ENCODE measurements around the gene ZFHX3.

Gene ZFHX3

GRCh38 chr16:72925631-72925979 is 122.3 kb downstream of the ZFHX3 start:
- no peak for DNase-seq

DNA sequence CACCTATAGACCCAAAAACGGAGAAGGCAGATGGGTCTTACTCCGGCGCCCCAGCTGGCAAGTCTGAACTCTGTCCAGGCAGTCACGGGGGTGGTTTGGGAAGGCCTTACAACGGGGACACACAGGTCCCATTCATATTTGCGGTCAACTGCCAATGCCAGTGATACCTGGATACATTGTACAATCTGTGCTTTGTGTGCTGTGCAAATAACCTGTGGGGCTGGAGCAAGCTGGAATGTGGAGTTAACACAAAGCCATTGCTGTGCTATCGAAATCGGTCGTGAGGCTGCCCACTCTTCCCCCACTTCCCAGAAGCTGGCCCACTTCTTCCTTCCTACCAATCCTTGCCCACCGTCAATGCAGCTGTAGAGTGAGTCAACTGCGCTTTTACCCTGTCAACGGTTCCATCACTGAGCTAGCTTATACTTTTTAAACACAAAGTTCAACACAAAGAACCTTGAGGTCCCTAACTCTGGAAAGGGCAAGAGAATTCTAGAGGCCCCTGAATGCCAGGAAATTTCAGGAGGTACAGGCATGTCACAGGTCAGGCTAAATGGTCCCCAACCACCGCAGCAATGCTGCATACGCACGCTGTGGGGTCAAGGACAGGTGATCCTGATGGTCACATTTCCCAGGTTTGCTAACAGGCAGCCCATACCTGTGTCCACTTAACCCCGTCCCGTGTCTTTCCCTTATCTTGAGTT is 122.8 kb downstream of the ZFHX3 start:
- DNase-seq = no peak

GRCh38 chr16:72924537-72924926 is 123.4 kb downstream of the ZFHX3 start:
- no peak for DNase-seq

- DNase-seq = no peak
Measured at GRCh38 chr16:72923757-72924156, 124.2 kb downstream of the ZFHX3 start.

DNA sequence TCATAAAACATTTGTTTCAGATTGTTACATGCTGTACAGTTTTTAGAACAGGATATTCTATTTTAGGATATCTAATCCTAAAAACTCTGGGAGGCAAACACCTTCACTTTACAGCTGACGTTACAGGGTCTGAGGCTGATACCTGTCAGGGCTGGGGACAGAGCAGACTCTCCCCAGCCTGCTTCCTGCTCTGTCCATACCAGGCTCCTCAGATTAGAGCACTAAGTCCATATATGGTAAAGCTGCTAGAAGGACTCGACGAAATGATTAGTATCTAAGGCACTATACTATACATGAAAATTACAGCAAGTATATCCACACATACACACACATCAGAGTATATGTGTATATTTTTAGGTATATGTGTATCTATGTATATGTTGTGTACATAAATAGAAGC is 125.2 kb downstream of the ZFHX3 start:
- no peak for DNase-seq

DNA sequence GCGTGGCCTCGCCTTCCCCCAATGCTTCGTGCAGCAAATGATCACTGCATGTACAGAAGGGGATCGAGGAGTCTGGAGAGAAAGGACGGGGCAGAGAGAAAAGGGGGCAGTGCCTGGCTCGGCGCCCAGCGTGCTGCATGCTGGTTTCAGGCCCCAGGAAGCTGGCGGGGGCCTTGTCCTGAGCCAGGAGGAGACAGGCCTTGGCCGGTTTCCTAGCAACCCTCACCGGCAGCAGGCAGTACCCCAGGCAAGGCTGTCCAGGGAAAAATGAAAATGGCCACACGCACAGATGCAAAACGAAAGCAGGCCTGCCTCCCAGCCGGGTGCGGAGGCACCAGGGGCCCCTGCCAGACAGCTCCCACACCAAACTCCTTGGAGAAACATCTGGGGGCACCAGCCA is 126.3 kb downstream of the ZFHX3 start:
- DNase-seq = no peak

DNA sequence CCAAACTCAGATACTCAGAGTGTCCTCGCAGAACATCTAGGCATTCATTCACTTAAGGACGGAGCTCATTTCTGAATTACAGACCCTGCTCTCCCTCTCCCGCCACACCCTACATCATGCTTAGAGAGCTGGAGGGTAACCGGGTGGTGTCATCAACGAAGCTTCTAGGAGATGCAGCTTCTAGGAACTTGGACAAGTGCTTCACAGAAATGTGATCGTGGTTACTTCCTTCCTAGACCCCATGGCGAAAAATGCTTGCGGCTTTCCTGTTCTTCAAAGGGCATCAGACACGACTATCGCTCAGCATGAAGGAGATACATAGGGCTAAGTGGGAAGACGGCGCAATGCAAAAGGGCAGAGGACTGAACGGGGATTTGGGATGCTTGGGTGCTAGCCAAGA is 126.8 kb downstream of the ZFHX3 start:
- DNase-seq = no peak

GRCh38 chr16:72917051-72917450 is 130.9 kb downstream of the ZFHX3 start:
- DNase-seq = no peak

- no peak for DNase-seq
Measured at GRCh38 chr16:72915331-72915730, 132.6 kb downstream of the ZFHX3 start.

GRCh38 chr16:72913551-72913950 is 134.4 kb downstream of the ZFHX3 start:
- DNase-seq = no peak

DNA sequence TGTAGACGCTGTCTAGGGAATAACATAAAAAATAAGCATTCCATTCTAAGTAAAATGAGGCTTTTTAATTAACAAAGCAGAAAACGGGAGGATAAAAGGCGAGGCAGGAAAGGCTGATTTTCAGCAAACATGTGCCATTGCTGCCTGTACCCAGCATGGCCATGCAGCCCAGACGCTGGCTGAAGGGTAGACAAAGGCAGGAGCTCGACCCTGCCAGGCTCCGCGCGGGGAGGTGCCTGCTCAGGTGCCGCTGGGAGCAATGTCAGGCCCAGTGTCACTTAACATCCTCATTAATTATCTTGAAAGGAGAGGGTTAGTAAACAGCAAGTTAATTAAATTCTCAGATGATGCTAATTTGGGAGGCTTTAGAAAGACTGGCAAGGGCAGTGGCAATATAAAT is 136.0 kb downstream of the ZFHX3 start:
- DNase-seq = no peak

DNA sequence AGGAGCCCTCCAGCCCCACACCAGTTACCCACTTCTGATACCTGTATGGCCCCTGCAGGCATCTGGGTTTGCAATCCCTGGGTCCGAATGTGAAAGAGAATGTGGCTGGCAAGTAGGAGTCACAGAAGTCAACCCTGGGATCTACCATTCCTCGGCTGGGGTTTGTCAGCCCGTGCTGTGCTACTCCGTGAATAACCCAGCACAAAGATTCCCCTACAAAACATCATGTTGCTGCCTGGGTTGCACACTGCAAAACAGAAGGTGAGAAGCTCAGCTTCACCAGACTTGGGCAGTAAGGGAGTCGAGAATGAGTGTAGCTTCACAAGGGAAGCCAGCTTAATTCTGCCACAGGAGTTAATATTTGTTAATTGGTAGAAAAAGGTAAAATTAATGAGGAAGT is 137.1 kb downstream of the ZFHX3 start:
- no peak for DNase-seq

DNA sequence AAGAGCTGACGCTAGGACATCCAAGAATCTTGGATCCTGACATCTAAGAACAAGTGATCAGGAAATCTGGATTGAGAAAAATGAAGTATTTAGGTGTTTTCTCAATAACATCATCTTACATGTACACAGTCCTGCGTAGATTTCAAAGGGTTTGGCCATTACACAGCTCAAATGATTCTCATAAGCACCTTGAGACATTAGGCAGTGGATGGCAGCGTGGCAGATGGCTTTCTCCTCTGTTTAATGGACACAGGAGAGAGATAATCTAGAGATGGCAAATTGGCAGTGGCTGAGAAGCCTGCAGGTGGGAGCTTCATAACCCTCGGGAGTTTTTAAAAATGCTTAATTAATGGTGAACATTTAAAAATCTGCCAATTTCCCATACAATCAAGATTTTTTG is 137.5 kb downstream of the ZFHX3 start:
- DNase-seq = no peak

DNA sequence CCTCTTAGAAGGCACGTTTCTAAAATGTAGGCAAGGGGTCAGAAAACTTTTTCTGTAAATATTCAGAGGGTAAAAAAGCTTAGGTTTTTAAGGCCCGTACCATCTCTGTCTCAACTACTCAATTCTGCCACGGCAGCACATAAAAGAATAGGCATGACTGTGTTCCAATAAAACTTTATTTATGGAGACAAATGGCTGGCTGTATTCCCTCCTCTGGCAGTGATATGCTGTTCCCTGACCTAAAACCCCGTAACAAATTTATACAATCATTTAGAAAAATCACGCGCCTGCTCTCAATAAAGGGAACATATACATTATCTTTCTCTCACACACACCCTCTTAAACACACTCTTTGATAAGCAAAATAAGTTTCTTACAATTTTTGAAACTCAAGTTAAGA is 138.7 kb downstream of the ZFHX3 start:
- no peak for DNase-seq

DNA sequence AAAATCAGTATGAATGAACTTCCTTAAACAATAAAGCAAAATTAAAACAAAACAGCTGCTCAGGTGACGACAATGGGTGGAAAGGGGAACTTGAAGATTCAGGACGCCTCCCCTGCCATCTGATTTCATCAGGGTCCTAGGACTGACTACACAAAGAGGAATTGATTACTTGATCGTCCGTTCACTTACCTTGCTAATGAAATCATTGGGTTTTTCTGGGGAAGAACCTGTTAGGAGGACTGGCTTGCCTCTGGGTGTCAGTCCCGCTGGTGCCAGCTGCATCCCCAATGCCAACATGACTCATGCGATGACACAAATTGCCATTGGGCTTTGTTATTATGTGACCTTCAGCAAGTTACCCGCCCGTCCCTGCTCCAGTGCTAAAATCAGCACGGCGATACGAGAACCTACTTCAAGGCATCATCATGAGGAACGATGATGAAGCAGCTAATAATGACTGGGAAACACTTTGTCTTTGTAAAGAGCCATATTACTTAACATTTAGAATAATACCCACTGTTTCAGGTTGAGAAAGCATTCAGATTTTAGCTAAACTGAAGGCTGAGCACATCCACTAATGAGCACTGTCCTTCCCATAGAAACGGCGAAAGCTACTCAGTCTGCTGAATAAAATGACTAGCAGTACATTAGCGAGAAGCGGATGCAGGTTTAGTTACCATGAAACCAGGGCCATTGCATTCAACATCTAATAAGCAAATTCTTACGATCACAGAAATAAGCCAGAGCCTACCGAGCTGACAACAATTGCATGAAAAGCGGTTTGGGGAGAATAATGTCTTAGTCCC is 139.4 kb downstream of the ZFHX3 start:
- no peak for DNase-seq

DNA sequence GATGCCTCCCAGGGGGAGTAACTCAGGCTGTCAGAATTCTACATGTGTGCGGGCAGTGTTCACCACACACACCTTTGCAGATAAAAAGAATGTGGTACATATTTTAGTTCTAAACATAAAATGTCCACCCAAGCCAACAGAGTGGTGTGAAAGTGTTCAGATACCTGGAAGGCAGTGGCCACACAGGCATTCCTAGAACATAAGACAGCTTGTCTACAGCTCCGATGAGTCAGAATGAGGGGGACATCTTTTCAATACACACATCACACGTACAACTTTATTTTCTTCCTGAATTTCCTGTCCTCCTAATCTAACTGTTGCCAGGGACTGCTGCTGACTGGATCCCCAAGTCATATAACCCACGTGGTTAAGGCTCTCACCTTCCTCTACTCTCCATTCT is 142.3 kb downstream of the ZFHX3 start:
- no peak for DNase-seq

DNA sequence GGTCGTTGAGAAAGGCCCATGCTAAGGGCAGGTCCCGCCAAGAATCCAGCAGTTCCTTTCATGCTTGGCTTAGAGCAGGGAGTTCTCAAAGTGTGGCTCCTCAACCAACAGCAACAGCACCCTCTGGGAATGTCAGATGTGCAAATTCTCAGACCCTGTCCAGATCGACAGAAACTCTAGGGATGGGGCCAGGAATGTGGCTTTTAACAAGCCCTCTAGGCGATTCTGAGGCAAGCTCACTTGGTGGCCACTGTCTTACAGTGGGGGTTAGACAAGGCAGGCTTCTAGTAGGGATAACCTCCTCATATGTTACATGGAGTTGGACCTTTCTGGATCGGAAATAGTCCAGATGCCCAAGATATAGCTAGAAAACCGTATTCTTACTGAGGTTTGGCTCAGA is 144.8 kb downstream of the ZFHX3 start:
- no peak for DNase-seq

GRCh38 chr16:72902206-72902605 is 145.7 kb downstream of the ZFHX3 start:
- no peak for DNase-seq

DNA sequence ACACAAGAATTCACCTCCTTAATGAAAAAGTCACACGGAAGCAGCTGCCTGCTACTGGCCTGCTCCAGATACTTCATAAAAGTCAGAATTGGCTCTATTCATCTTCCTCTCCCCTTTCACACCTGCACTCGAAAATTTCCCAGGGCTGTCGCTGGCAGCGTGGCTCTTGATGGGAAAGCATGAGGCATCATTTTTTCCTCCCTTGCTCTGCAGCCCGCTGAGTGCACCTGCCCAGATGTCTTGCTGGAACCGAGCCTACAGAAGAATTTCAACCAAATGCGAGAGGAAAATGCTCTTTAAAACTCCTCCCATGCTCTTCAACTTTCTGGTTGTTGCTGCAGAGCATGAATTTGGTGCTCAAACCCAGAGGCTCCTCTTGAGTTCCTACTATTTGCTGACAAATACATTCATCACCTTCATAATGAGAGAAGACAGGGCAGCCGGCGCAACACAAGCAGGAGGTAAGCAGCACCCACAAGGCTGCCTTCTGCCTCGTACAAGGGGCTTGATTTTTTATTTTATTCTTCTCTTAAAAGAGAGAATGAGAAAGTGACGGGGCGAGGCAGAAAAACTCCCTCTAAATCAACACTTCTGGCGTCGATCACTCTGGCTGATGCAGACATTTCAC is 146.8 kb downstream of the ZFHX3 start:
- no peak for DNase-seq

GRCh38 chr16:72898216-72898825 is 149.6 kb downstream of the ZFHX3 start:
- no peak for DNase-seq

GRCh38 chr16:72897707-72898106 is 150.2 kb downstream of the ZFHX3 start:
- no peak for DNase-seq

GRCh38 chr16:72896485-72897118 is 151.3 kb downstream of the ZFHX3 start:
- no peak for DNase-seq

DNA sequence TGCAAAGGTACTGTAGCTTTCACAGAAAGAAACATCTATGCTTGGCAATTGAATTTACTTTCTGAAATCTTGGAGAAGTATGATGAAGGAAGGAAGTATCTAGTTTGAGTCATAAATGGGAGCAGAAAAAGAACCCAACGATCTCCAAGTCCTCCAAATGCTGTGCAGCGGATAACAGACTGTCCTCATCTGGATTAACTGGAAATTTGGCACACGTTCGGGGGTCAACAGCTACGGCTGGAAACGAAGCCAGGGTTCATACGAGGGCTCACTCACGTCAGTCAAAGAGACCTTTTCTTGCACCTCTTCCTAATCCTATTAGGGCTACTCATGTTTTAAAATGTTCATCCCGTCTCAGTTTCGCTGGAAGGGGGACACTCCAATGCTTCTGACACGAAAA is 152.0 kb downstream of the ZFHX3 start:
- no peak for DNase-seq
